Measurements from ENCODE around the gene ZNF654.

ZNF654 gene

DNA sequence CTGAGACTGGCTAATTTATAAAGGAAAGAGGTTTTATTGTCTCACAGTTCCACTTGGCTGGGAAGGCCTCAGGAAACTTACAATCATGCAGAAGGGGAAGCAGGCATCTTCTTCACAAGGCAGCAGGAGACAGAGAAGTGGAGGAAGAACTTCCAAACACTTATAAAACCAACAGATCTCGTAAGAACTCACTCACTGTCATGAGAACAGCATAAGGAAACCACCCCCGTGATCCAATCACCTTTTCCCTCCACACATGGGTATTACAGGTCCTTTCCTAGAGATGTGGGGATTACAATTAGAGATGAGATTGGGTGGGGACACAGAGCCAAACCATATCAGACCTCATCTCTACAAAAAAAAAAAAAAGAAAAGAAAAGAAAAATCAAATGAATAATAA, 26.0 kb upstream of the ZNF654 start:
- Histone ChIP-seq H3K9ac (ENCODE audit: low read length) (no peak overlapping the region), H3K4me2 (ENCODE audit: low read depth, low read length) (no peak overlapping the region), H3K36me3 (replicated peaks; ENCODE audit: insufficient read depth, low read length) (no peaks in the 10 kb centered on the region), H3K4me1 (ENCODE audit: low read length) (peaks cover 7% of the 10 kb centered on the region; the same call in 1 of the 2 replicates), H3K27me3 (replicated peaks; ENCODE audit: insufficient read depth, low read length) (no peaks in the 10 kb centered on the region), H4K20me1 (ENCODE audit: insufficient read depth, low read length) (no peaks in the 10 kb centered on the region), H3K79me2 (ENCODE audit: low read length) (no peaks in the 10 kb centered on the region), H3F3A (ENCODE audit: insufficient read depth, low read length) (peaks cover 5% of the 10 kb centered on the region), H3K9me3 (replicated peaks; ENCODE audit: insufficient read depth, low read length) (no peaks in the 10 kb centered on the region), H3K4me3 (ENCODE audit: low read length) (no peak overlapping the region), H3K9me2 (replicated peaks; ENCODE audit: insufficient read depth, low read length) (no peaks in the 10 kb centered on the region), H3K27ac (ENCODE audit: low read length) (no peak overlapping the region), H2AFZ (ENCODE audit: low read length) (no peak overlapping the region)
- TF ChIP-seq, protein P1, sequence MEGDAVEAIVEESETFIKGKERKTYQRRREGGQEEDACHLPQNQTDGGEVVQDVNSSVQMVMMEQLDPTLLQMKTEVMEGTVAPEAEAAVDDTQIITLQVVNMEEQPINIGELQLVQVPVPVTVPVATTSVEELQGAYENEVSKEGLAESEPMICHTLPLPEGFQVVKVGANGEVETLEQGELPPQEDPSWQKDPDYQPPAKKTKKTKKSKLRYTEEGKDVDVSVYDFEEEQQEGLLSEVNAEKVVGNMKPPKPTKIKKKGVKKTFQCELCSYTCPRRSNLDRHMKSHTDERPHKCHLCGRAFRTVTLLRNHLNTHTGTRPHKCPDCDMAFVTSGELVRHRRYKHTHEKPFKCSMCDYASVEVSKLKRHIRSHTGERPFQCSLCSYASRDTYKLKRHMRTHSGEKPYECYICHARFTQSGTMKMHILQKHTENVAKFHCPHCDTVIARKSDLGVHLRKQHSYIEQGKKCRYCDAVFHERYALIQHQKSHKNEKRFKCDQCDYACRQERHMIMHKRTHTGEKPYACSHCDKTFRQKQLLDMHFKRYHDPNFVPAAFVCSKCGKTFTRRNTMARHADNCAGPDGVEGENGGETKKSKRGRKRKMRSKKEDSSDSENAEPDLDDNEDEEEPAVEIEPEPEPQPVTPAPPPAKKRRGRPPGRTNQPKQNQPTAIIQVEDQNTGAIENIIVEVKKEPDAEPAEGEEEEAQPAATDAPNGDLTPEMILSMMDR (IDR thresholded peaks at IDR 0.05; ENCODE audit: low read length), result no peak
- TF ChIP-seq EZH2 (optimal IDR thresholded peaks at IDR 0.05; ENCODE audit: low read depth, low read length) (no peak), EZH2phosphoT487 (IDR thresholded peaks at IDR 0.05; ENCODE audit: low read length) (no peak)
- DNase-seq, result no peak

- Histone ChIP-seq H3K9ac (ENCODE audit: low read length) (no peak overlapping the region), H3K27me3 (replicated peaks; ENCODE audit: insufficient read depth, low read length) (no peaks in the 10 kb centered on the region), H2AFZ (ENCODE audit: low read length) (no peak overlapping the region), H3K27ac (ENCODE audit: low read length) (no peak overlapping the region), H3K9me2 (replicated peaks; ENCODE audit: insufficient read depth, low read length) (no peaks in the 10 kb centered on the region), H3K4me3 (ENCODE audit: low read length) (no peak overlapping the region), H3K4me2 (ENCODE audit: low read depth, low read length) (no peak overlapping the region), H3F3A (ENCODE audit: insufficient read depth, low read length) (peaks cover 5% of the 10 kb centered on the region), H3K9me3 (replicated peaks; ENCODE audit: insufficient read depth, low read length) (no peaks in the 10 kb centered on the region), H3K4me1 (ENCODE audit: low read length) (peaks cover 7% of the 10 kb centered on the region; the same call in 1 of the 2 replicates), H3K36me3 (replicated peaks; ENCODE audit: insufficient read depth, low read length) (no peaks in the 10 kb centered on the region), H3K79me2 (ENCODE audit: low read length) (no peaks in the 10 kb centered on the region), H4K20me1 (ENCODE audit: insufficient read depth, low read length) (no peaks in the 10 kb centered on the region)
- no peak for DNase-seq
- TF ChIP-seq, protein P1 (IDR thresholded peaks at IDR 0.05; ENCODE audit: low read length), result no peak
- no peak for TF ChIP-seq EZH2phosphoT487 (IDR thresholded peaks at IDR 0.05; ENCODE audit: low read length)
- TF ChIP-seq EZH2 (optimal IDR thresholded peaks at IDR 0.05; ENCODE audit: low read depth, low read length), result no peak
These were observed 25.2 kb upstream of the ZNF654 start for GRCh38 chr3:88033808-88034207.

DNA sequence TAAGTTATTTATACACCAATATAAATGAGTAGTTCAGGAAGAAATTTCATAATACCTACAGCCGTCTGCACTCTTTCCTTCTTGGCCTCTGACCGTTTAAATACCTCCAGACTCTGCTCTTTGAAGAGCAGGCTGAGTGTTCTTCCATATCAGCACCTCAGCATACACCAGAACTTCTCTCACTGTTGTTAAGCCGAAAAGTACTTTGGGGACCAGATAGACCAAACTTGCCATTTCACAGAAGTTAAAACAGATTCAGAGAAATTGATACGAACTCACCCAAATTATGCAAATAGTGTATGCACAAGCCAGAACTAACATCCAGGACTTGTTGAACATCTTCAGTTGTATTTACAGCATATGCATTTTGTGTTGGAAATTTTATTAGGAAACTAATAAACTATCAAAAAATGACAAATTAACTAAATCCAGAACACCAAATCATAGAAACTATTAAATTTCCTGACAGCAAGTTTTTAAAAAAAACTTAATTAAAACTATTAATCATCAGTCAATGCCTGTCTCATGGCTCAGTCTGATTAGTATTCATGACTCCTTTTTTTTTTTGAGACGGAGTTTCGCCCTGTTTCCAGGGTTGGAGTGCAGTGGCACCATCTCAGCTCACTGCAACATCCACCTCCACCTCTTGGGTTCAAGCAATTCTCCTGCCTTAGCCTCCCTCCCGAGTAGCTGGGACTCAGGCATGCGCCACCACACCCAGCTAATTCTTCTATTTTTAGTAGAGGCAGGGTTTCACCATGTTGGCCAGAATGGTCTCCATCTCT, 24.4 kb upstream of the ZNF654 start:
- Histone ChIP-seq H3K9me2 (replicated peaks; ENCODE audit: insufficient read depth, low read length) (no peaks in the 10 kb centered on the region), H2AFZ (ENCODE audit: low read length) (no peak overlapping the region), H3K4me1 (ENCODE audit: low read length) (peaks cover 7% of the 10 kb centered on the region; the same call in 1 of the 2 replicates), H3K4me2 (ENCODE audit: low read depth, low read length) (no peak overlapping the region), H3K4me3 (ENCODE audit: low read length) (no peak overlapping the region), H3K9me3 (replicated peaks; ENCODE audit: insufficient read depth, low read length) (no peaks in the 10 kb centered on the region), H3K36me3 (replicated peaks; ENCODE audit: insufficient read depth, low read length) (no peaks in the 10 kb centered on the region), H3K79me2 (ENCODE audit: low read length) (no peaks in the 10 kb centered on the region), H3K9ac (ENCODE audit: low read length) (no peak overlapping the region), H3F3A (ENCODE audit: insufficient read depth, low read length) (peaks cover 5% of the 10 kb centered on the region), H3K27me3 (replicated peaks; ENCODE audit: insufficient read depth, low read length) (no peaks in the 10 kb centered on the region), H3K27ac (ENCODE audit: low read length) (no peak overlapping the region), H4K20me1 (ENCODE audit: insufficient read depth, low read length) (no peaks in the 10 kb centered on the region)
- TF ChIP-seq EZH2 (optimal IDR thresholded peaks at IDR 0.05; ENCODE audit: low read depth, low read length) (no peak), EZH2phosphoT487 (IDR thresholded peaks at IDR 0.05; ENCODE audit: low read length) (no peak)
- TF ChIP-seq, protein P1 (IDR thresholded peaks at IDR 0.05; ENCODE audit: low read length), result no peak
- DNase-seq, result no peak

Data from MM.1S (cell line).